GM19395 (cell line): ENCODE results near the gene IGSF21.

Experiments used
- ATAC-seq: cut with Tn5 transposase; IDR thresholded peaks from one replicate; pipeline ENCODE4 v1.9.1; 2021; ENCODE audit warnings: mild to moderate bottlenecking, moderate library complexity; ENCODE audit not compliant: unreplicated experiment

The IGSF21 gene

DNA sequence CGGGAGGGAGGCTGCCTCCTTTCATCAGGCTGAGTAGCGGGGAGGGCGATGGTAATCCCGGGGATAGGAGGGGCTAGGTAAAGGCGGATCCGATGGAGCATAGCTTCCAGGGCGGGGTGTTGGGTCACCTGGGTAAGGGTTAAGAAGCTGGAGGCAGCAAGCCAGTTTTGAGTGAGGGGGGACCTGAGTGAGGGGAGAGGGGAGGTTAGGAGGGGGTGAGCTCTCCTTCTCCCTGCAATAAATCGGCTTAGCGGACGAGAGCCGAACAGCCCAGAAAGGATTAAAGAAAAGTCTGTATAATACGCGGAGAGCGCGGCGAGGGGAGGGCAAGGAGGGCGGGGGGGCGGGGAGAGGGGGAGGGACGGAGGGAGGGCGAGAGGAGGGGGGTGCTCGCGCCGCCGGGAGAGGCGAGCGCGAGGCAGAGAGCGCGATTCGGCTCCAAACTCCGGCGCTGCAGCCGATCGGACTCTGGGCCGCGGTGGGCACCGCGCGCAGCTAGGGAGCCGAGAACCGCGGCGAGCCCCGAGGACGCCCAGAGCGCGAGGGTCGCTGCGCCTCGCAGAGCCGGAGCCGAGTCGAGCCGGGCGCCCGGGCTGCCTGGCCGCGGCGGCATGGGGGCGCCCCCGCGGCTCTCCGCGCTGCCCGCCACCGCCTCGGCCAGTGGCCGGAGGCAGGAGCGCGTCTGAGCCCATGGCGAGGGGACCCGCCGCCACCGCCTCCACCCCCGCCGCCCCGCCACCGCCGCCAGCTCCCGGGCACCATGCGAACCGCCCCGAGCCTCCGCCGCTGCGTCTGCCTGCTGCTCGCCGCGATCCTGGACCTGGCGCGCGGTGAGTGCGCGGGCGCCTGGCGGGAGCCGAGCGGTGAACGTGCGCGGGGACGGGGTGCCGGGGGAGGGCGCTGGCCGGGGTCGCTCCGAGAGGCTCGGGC is at the start of gene IGSF21:
Gene IGSF21, plus strand, starts transcription at position 430 of the 930 bp plus-strand sequence. Its CDS starts 331 bp downstream, at position 761.
- no peak for ATAC-seq

DNA sequence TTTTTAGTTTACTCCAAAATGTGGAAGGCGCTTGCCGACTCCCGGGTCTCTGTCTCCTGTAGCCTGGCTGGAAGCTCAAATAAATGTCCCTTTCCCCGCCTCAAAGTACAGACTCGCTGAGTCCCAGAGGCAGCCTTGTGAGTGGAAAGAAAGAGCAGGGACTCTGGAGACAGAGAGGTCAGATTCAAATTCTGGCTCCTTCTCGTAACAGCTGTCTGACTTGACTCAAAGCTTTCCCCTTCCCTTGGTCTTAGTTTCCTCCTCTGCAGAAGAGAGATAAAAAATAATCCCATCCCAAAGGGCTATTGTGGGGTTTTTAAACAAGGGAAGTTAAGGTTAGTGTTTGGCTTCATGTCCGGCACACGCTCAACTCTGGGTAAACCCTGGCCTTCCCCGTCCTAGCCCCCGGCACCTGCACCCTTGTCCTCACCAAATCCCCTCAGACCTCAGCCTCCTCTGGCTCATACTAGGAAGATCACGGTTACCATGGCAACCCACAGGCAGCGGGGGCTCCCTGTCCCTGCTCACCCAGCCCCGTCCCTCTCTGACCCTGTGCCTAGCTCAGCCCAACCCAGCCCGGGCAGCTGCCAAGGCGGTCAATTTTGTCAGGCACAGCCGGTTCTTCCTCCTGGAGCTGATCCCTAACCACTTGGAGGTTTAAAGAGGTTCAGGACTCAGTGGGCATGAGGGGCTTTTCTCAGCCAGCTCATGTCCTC is 49.2 kb upstream of the IGSF21 start:
- no peak for ATAC-seq

DNA sequence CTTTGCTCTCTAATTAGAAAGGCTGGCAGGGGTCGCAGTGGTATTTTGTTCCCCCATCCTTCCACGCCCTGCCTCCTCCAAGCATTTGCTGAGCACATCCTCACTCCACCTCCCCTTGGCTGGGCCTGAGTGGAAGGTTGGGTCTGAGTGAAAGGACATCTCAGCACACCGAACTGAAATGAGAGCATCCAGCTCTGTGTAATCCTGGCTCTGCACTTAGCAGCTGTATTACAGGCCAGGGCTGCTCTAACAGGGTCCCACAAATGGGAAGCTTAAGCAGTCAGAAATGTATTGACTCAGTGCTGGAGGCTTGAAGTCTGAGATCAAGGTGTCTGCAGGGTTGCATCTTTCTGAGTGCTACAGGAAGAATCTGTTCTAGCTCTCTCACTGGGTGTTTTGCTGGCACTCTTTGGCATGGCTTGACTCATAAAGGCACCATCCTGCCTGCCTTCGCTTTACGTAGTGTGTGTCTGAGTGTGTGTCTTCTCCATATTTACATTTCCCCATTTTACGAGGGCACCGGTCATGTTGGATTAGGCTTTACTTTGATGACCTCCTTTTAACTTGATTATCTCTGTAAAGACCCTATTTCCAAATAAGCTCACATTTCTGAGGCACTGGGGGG is 48.5 kb upstream of the IGSF21 start:
- ATAC-seq = no peak

DNA sequence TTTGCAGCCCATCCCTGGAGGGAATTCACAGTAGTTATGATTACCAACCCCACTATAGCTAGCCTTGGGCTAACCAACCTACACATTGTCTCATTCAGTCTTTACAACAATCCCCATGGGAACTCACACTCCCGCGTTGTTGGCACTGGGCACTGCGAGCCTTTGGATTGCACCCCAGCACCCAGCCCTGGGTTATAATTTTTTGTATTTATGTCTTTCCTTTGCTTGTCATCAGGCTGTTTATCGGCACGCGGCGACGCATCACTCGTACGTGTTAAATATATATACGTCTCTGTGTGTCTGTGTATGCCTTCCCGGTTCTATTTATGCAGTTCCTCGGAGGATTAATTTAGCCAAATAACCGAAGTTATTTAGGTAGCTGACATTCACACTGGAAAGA is 47.2 kb upstream of the IGSF21 start:
- no peak for ATAC-seq

DNA sequence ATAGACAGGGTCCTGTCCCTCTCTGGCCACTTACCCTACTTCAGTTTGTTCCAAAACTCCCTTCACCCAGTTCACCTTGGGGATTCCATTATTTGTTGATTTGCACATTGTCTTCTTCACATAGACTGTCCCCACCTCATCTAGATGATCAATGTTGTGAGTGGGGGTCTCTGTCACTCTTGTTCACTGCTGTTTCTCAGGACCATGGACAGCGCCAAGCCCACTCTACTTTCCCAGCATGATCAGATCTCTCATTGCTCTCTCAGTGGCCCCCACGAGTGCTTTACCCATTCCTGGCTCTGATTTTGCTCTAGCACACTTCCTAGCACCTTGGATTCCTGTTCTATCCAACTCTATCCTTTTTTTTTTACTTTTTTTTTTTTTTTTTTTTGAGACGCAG is 45.4 kb upstream of the IGSF21 start:
- no peak for ATAC-seq

DNA sequence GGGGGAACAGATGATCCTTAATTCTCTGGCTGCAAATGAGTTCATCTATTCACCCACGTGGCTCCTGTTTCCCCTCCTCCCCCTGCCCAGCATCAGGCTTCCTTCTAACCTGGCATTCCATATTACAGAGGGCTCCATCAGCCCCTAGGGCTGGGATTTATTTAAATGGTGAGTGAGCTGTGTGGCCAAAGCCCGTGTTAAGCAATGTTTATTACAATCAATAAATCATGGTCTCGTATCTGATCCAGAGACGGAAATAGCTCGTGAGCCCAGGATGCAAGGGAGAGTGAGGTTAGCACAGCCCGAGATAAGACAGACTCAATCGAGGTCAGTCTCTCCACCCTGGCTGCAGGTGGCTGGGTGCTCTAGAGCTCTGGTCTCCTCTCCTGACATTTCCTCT is 43.1 kb upstream of the IGSF21 start:
- ATAC-seq = no peak

DNA sequence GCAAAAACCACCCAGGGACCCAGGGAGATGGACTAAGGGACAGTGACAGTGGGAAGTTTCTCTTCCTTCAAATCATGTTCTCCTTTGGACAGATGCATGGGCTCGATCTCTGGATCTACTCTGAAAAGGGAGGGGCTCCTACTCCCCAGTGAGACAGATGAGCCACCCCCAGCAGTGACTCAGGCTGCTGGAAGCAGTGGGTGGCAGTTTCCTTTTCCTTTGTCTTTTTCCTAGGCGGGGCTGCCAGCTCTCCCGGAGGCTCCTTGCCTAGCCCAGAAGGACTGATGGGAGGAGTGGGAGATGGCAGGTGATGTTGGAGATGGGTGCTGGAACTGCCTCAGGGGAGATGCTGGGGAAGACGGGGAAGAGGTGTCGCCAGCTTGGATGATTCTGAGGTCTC is 41.0 kb upstream of the IGSF21 start:
- no peak for ATAC-seq

DNA sequence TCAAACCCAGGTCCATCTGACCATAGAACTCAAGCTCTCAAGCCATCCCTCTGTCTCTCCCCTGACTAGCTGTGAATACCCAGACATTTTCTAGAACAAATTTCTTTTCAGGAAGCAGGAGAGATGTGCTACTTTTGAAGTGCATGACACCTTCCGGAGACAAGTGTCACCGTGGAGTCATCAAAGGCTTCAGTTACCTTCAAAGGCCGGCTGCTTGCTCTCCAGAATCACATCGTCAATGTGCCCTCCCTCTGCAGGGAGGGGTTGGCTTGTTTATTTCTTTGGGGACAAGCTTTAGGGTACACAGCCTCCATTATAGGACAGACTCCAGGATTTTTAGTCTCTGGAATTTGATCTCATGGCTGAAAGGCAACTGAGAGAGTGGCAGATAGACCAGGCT is 37.7 kb upstream of the IGSF21 start:
- no peak for ATAC-seq

DNA sequence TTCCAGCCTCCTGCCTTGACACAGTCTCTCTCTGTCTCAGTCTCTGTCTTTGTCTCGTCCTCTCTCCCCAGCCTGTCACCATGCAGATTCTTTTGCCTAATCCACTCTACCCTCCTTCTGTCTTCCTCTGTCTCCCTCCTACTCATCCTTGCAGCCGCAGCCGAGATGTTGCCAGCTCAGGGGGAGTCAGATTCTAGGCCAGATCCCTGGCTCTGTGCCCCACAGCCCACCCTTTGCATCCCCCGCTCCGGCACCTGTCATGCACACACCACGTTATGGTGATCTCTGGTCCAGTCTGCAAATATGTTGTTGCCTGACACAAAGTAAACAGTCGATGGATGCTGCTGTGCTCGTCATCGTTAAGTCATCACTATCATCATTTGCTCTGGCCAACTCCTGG is 35.5 kb upstream of the IGSF21 start:
- ATAC-seq = no peak

DNA sequence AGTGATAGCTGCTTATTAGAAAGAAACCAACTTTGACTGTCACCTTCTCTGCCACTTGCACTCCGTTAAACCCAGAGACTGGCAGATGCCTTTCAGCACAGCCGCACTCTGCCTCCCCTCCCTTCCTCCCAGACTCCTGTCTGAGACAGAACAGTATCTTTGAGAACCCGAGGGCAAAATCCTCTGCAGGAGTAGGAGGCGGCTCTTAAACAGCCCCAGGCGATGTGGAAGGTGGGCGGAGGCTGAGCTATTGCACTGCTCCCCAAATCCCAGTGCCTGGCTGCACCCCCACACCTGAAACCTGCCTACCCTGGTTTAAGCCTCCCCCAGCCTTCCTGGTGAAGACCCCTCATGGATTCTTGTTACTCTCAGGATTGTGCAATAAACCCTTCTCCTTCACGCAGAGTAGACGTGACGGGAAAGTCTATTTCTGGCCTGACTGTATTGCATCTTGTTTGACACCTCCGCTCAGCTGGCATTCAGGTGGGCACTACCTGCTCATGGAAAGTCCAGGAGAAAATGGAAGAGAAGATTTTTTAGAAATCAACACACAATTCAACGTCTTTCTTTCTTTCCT is 34.4 kb upstream of the IGSF21 start:
- ATAC-seq = no peak

DNA sequence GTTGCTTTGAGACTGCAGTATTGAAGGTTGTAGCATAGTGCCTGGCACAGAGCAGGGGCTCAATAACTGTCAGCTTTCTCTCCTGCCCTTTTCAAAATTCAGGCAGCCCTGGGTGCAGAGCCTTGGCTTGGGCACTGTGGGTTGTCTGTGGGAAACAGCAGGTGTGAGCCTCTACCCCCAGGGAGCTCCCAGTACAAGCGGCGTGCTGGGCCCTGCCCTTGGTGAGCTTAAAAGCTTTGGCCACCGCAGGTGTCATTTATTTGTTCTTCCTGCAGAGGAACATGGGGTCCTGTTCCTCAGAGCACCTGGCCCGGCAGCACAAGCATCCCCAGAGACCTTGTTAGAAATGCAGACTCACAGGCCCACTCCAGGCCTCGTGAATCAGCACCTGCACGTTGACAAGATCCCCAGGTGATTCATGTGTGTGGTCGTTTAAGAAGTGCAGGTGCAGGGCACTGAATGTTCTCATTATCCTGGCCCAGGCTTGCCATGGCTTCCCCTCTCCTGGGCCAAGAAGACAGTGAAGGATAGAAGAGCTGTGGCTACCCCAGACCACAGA is 29.9 kb upstream of the IGSF21 start:
- ATAC-seq = no peak

DNA sequence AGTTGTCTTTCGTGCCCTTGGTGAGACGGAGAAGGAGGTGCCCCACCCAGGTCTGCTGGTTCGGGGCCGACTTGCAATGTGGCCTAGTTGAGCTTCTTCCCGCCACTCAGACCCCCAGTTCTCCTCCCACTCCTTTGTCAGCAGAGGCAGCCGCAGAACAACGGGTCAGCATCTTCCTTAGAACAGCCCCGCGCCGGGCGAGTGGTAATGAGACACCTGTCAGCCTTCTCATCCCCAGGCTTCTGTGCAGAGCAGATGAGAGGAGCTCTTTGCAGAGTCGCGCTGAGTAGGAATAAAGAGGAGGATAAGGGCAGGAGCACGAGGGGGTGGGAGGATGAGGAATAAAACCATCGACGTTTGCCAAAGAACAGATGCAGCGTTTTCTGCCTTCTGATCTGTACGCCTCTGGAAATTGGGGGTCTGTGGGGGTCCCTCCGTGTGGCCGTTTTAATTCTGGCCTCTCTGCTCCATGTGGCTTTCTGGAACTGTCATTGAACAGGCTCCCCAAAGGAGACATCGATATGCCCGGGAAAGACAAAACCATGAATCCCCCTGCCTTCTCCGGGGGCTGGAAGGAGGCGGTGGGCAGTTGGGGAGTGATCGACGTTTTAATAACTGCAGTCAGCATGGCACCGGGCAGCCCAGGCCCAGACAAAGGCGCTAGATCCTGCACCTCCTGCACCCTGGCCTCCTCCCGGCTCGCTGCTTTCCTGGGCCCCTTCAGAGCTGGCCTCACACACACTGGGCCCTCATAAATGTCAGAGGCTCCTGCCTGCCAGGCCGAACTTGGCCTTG is 27.5 kb upstream of the IGSF21 start:
- no peak for ATAC-seq

DNA sequence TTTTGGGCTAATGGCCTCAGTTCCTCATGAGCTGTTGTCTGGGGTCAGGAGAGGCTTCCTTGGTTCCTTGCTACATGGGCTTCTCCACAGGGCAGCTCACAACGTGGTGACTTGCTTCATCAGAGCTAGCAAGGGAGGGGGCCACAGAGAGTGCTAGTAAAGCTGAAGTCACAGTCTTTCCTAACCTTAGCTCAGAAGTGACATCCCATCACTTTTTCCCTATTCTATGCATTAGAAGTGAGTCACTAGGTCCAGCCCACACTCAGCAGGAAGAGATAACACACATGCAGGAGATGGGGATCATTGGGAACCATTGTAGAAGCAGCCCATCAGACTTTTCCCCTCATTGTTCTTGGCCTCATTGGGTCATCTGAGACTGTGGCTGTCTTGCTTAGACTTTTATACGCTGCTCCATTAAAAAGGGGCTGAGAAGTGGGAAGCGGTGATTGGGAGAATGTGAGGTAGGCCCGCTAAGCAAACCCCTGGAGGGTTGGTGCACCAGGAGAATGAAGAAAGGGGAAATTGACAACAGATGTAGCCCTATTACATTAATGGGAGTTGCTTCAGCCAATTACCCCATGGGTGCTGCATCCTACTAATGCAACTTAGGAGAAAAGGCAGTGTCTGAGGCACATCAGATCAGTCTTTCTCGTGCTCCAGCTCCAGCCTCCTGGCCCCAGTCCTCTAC is 22.1 kb upstream of the IGSF21 start:
- ATAC-seq = no peak

DNA sequence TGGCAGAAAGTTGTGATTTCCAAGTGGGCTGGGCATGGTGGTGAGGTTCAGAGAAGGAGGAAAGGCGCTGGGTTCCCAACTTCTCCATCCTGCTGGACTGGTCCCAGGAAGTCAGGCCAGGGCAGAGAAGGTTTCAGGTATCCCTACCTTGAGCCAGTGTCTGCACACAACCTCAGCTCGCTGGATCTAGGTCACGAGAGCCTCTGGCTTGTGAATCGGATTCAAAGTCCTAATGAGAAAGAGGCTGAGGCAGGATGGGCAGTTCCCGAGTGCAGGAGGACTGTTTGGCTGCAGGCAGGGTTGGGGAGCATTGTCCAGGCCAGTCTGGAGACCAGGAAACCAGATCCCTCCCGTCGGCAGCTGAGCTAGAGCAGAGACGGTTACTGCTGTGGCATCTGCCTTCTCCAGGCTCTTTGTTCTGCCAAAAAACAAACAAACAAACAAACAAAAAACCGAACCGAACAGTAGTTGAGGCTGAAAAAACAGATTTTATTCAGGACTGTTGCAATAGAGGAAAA is 19.5 kb upstream of the IGSF21 start:
- ATAC-seq = no peak

DNA sequence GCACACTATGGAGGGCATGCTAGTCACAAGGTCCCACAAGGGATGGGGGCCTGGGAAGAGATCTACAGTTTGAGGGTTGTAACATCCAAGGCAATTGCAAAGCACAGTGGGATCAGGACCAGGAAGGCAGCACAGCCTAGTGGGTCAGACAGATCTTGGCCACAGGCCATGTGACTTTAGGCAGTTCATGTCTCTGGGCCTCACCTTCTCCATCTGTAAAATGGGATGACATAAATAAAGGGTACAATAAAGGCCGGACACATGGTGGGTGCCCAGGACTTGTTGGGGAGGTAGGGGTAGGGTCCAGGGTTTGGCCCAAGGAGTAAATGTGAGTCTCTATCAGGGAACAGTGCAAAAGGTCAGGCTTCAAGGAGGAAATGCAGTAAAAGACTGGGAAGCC is 18.1 kb upstream of the IGSF21 start:
- no peak for ATAC-seq

DNA sequence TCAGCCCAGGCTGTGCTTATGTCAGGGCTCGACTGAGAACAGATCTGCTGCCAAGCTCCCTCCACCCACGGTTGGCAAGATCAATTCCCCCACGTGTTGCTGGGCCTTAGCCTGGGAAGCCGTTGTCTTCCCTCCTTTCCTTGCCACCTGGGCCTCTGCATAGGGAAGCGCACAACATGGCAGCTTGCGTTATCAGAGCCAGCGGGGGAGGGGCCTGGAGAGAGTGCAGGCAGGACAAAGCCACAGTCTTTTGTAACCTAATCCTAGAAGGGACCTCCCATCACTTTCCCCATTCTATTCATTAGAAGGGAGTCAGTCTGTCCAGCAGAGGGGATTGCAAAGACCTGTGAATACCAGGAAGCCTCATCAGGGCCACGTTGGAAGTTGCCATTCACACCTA is 17.0 kb upstream of the IGSF21 start:
- ATAC-seq = no peak

DNA sequence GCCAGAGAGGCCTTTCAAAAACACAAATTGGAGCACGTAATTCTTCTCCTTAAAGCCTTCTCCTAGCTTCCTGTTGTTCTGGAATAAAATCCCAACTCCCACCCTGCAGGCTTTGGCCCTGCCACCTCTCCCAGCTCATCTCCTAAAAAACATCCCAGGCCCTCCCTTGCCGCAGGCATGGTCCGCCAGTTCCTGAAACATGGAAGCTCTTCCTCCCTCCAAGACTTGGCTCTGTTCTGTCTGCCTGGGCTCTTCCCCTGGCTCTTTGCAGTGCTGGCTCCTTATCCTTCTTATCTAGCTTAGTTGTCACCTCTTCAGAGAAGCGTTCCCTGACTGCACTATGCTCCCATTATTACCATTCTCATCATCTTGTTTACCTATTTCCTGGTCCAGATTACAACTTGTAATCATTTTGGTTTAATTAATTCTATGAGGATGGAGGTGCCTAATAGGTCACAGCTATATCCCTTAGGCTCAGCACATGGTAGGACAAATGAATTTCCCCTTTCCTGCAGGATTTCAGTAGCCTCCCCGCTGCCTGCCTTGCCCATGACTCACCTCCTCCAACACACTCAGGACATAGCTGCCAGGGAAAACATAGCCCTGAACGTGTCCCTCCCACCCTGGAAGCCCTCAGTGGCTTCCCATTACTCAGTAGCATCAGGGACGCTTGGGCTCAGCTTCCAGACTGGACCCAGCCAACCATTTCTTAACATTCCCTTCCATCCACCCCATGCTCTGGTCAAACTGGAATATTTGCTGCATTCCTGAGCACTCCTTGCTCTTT is 15.7 kb upstream of the IGSF21 start:
- no peak for ATAC-seq

DNA sequence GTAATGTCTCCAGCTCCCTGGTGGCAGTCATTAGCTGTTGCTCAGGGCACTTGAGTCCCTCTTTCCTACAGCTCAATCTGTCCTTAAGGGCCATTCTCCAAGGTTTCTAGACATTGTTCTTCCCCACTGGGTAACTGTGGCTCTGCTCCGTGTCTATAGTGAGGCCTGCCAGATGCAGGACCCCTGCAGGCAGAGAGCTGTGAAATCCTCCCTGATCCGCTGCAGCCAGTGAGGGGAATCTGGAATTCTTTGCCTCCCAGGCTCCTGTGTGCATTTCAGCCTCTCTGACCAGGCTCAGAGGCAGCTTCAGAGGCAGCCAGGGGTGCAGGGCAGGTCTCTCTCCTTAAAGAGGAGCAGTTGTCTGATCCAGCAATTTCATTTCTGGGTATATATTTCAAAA is 14.4 kb upstream of the IGSF21 start:
- ATAC-seq = no peak

DNA sequence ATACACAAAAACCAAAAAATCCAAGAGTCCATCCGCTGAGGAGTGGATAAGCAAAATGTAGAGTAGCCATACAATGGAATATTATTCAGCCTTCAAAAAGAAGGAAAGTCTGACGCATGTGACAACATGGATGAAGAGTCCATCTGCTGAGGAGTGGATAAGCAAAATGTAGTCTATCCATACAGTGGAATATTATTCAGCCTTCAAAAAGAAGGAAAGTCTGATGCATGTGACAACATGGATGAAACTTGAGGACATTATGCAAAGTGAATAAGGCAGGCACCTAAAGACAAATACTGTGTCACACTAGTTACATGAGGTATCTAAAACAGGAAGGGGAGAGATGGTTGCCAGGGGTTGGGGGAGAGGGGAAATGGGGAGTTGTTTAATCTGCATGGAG is 14.0 kb upstream of the IGSF21 start:
- no peak for ATAC-seq
